Kidney glomerular epithelial cell (primary cell): ENCODE results near the gene TEDC1.

Experiments
- DNase-seq: peaks from one replicate; lab custom pipeline; 2025; lab: John Stamatoyannopoulos, UW

TEDC1 gene

GRCh38 chr14:105458010-105458409, 33.0 kb upstream of the TEDC1 start:
- DNase-seq: no peak

- DNase-seq: no peak
Observed at GRCh38 chr14:105458571-105458970, 32.5 kb upstream of the TEDC1 start.

GRCh38 chr14:105460116-105460515, 30.9 kb upstream of the TEDC1 start:
- DNase-seq: no peak

DNA sequence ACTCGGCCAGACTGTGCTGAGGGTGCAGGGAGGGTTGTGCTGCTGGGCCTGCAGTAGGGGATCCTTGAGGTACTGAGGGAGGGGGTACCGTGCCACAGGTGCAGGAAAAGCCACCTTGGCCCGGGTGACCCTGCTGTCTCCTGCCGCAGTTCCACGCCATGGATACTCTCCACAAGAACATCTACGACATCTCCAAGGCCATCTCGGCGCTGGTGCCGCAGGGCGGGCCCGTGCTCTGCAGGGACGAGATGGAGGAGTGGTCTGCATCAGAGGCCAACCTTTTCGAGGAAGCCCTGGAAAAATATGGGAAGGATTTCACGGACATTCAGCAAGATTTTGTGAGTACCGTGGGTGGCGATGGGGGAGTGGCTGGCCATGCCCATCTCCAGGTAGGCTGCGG, 30.4 kb upstream of the TEDC1 start:
- no peak for DNase-seq

DNA sequence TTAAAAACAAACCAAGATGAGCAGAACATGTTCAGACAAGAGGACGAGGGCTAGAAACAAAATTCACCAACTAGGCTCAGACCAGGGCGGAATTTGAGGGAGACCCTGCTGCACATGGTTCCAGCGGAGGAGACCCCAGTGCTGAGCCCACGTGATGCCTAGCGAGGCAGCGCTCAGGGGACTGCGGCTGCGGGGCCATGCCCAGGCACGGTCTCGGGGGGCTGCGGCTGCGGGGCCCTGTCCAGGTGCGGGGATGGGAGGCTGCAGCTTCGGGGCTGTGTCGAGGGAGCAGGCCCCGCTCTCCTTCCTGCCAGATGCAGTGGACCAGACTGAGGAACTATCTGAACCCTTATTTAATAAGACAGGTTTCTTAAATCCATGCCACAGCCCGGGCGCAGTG, 29.1 kb upstream of the TEDC1 start:
- no peak for DNase-seq

- no peak for DNase-seq
Observed at GRCh38 chr14:105464501-105464900, 26.5 kb upstream of the TEDC1 start.

DNA sequence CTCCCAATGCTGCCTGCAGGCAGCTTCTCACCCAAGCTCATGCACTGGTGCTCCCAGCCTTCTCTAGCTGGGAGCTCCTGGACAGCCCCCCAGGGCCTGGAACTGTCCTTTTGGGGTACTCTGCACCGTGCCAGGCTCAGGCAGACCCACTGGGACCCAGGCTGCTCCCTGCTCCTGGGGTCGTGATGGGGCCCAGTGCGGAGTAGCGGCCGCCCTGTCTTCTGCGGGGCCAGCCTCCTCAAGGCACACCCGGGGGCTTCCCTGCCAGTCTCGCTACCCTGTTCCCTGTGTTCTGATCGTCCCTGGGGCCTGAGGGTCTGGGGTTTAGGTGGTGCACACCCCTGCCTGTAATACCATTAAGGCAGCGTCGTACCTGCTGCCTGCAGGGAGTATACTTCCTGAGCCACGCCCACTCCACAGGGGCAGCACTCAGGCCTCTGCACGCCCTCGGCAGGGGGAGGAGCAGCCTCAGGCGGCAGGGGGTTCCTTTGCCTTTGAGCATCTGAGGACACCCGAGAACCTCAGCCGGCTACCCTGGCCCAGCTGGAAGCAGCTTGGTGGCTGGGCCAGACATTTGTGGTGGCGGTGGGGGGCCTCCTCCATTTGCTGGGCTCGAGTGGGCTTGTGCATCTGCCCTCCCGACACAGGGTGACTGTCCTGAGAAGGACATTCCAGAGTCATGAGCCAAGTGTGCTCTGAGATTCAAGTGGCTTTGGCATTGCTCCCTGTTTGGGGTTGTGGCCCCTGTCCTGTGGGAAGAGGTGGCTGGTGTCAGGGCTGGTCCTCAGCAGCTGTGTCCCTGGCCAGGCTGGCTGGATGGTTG, 25.6 kb upstream of the TEDC1 start:
- DNase-seq: no peak

DNA sequence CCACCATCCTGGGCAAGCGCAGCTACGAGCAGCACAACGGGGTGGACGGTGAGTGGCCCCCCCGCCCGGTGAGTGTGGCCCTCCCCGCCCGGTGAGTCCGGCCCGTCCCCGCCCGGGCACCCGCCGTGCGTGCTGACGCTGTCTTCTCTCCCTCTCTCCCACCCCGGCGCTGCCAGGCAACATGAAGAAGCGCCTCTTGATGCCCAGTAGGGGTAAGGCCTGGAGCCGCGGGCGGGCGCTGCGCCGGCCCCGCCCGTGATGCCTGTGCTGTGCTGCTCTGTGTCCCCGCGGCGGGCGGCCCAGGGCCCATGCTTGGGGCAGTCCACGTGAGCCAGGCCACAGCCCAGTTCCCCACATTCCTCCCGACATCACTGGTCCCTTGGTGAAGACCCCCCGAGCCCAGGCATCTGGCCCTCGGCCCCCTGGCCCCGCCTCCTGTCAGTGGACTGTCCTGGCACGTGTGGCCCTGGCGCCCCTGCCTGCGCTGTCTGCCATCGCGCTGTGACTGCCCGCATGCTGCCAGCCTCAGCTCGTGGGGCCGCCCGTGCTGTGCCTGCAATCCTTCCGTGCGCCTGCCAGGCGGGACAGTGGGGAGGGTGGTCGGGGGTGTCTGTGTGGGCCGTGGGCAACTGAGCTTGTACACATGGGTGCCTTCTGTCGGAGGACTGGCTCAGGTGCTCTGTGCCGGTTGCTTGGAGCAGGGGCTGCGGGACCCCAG, 24.4 kb upstream of the TEDC1 start:
- no peak for DNase-seq

- no peak for DNase-seq
Observed at GRCh38 chr14:105467249-105467941, 23.7 kb upstream of the TEDC1 start.

GRCh38 chr14:105467942-105468471, 23.0 kb upstream of the TEDC1 start:
- DNase-seq: no peak

DNA sequence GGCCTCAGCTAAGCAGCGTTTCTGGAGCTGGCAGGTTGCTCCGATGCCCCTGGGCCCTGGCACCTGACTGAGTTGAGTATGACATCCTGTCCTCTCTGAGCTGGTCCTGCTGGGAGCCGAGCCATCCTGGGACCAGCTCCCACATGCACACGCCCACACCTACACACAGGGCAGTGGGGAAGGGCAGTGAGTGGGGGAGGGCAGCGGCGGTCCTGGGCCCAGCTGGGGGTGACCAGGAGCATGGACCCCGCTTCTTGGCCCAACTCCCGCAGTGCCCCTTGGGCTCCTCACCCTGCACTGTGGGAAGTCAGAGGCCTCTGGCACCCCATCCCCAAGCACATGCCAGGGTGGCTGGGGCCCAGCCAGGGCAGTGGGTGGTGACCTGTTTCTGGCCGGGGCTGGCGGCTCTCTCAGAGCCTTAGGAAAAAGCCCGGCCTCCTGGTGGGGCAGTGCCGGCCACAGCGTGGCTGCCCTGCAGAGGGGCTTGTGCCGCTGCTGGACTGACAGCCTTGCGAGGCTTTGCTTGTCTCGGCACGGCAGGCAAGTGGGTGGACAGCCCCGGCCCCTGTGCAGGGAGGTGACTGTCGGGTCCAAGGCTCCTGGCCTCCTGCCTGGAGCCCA, 22.3 kb upstream of the TEDC1 start:
- DNase-seq: no peak

DNA sequence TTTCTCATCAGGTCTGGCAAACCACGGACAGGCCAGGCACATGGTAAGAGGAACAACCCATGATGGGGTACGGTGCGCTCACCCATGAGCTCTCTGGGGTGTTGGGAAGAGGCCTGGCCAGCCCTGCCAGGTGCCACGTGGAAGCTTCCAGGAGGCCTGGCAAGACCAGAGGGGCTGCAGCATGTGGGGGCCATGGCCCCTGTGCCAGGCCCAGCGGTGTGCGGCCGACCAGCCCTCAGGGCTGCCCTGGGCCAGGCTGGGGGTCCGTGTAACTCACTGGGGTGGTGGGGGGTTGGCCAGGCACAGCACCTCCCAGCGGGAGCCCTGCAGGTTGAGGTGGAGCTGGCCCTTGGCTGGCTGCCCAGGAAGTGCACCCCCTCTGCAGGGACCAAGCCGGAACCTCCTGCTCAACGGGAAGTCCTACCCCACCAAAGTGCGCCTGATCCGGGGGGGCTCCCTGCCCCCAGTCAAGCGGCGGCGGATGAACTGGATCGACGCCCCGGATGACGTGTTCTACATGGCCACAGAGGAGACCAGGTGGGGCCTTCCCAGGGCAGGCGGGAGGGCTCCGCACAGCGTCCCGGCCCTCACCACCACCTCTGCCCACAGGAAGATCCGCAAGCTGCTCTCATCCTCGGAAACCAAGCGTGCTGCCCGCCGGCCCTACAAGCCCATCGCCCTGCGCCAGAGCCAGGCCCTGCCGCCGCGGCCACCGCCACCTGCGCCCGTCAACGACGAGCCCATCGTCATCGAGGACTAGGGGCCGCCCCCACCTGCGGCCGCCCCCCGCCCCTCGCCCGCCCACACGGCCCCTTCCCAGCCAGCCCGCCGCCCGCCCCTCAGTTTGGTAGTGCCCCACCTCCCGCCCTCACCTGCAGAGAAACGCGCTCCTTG, 21.3 kb upstream of the TEDC1 start:
- DNase-seq: no peak

GRCh38 chr14:105470350-105471296, 20.4 kb upstream of the TEDC1 start:
- no peak for DNase-seq

DNA sequence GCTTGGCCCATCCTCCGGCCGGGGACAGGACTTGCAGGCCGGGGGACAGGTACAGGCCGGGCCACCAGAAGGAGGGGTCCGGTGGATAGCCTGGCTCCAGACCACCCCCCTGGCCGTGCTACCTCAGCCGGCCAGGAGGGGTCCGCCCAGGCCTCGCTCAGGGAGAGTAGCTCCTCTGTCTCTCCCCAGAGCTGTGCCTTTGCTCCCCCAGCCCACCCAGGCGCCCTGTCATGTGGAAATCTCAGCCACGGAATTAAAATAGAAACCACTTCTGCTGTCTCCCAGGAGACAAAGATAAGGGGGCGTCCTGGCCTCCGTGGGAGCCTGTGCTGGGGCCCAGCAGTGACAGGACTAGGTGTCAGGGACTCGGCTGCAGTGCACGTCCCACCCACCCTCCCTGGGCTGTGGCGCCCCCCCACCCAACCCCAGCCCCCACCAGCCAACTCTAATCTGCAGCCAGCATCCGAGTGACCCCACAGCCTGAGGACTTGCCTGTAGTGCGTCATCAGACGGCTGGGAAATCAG, 19.7 kb upstream of the TEDC1 start:
- no peak for DNase-seq

GRCh38 chr14:105471823-105472485, 19.1 kb upstream of the TEDC1 start:
- no peak for DNase-seq

GRCh38 chr14:105472486-105472991, 18.5 kb upstream of the TEDC1 start:
- DNase-seq: no peak

GRCh38 chr14:105473033-105473676, 17.9 kb upstream of the TEDC1 start:
- no peak for DNase-seq

GRCh38 chr14:105473677-105474482, 17.2 kb upstream of the TEDC1 start:
- DNase-seq: peak; percentile 67
